K562 (cell line): ENCODE results near the gene CHCHD10. TPM values are rescaled to one million over a fixed set of nuclear protein-coding genes. Genes with fewer than 3 reads are reported as not detected.

ENCODE experiments used
- ARHGAP35 ChIP-seq: fragments of 450-650 bp; IDR thresholded peaks from 2 replicates; pipeline ENCODE4 v1.6.1; 2018; ENCODE audit not compliant: partially characterized antibody
- FOXK1 ChIP-seq: sonication (generic); formaldehyde crosslinking; IDR thresholded peaks from 2 replicates; pipeline ENCODE4 v1.8.0; 2022; ENCODE audit warnings: missing genetic modification reagents, mild to moderate bottlenecking, borderline replicate concordance
- KLF10 ChIP-seq: fragments of 250-450 bp; sonication (Bioruptor Pico); IDR thresholded peaks from 2 replicates; pipeline ENCODE4 v1.6.1; 2021; ENCODE audit warnings: matching md5 sums
- NRF1 ChIP-seq, 2 experiments: fragments of 450-650 bp; IDR thresholded peaks in 1 of 2; conservative IDR thresholded peaks in 1 of 2; 2 replicates each; pipeline ENCODE4 v1.6.1; 2014; ENCODE audit warnings: mild to moderate bottlenecking in 2 of 2
- polyA plus RNA-seq, 8 experiments: library from polyadenylated mRNA; depleted of rRNA in 4 of 8; stranded (reverse) in 5 of 8; unstranded in 3 of 8; fragments of >200 nt; fragmentation: Nextera tagmentation in 2 of 8; fragmentation: Illumina TruSeq in 1 of 8; extraction: Ambion mirVana in 2 of 8; extraction: Trizol in 1 of 8; gene quantifications; 2 replicates each; pipeline versions ENCODE4 v1.2.1 to v1.2.3, GENCODE V29; 2011 to 2014; ENCODE audit warnings: inconsistent platforms in 1 of 8, missing spikeins in 1 of 8
- total RNA-seq, 7 experiments: library from RNA; depleted of rRNA in 6 of 7; stranded (reverse); fragments of >200 nt in 6 of 7; fragmentation: Illumina TruSeq in 2 of 7; extraction: Trizol in 2 of 7; gene quantifications; 2 replicates each; pipeline versions ENCODE4 v1.2.1 to v1.2.3, GENCODE V29; 2011 to 2021; ENCODE audit warnings: low replicate concordance in 1 of 7
- TF ChIP-seq, protein P1 (sequence below): fragments of 250-450 bp; sonication (Bioruptor Pico); IDR thresholded peaks from 2 replicates; pipeline ENCODE4 v1.4.0; 2020; ENCODE audit warnings: mild to moderate bottlenecking, moderate library complexity
- TF ChIP-seq, protein P2 (sequence below), 2 experiments: IDR thresholded peaks; 2 replicates each; pipeline ENCODE4 v1.6.1; 2012; ENCODE audit warnings: improper control_type of control experiment in 2 of 2, low read depth in 2 of 2, low read length in 2 of 2, borderline replicate concordance in 1 of 2

CHCHD10 gene
- total and polyA plus RNA-seq, 9 of the 15 experiments (the other 6 are each of a cell fraction or from before 2014, with no cell fraction given): 15.2 to 292 (median 102) TPM

DNA sequence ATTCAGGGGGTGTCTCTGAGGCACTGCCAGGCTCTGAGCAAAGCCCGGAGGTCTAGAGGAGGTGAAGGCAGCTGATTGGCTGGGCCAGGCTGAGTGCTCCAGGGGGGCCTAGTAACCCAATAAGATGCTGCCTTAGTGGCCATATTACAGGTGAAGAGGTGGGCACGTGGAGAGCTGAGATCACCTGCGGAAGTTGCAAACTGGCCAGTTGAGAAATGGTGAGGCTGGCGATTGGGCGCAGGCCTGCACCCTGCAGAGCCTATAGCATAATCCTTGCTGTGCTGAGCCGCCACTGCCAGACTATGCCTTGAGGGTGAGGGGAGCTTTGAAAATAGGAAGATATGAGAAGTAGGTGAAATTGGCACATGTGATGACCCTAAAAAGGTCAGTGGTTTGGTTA is 49.4 kb upstream of the CHCHD10 start (continued):
- TF ChIP-seq, protein P1, sequence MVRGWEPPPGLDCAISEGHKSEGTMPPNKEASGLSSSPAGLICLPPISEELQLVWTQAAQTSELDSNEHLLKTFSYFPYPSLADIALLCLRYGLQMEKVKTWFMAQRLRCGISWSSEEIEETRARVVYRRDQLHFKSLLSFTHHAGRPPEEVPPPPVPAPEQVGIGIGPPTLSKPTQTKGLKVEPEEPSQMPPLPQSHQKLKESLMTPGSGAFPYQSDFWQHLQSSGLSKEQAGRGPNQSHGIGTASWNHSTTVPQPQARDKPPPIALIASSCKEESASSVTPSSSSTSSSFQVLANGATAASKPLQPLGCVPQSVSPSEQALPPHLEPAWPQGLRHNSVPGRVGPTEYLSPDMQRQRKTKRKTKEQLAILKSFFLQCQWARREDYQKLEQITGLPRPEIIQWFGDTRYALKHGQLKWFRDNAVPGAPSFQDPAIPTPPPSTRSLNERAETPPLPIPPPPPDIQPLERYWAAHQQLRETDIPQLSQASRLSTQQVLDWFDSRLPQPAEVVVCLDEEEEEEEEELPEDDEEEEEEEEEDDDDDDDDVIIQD (CRISPR knock-in tag): no peak
- TF ChIP-seq FOXK1 (no peak), ARHGAP35 (no peak), KLF10 (CRISPR knock-in tag) (no peak), NRF1 (conservative IDR thresholded peaks at IDR 0.05 in 1 of 2, IDR thresholded peaks at IDR 0.05 in 1 of 2) (no peak)
- TF ChIP-seq, protein P2, sequence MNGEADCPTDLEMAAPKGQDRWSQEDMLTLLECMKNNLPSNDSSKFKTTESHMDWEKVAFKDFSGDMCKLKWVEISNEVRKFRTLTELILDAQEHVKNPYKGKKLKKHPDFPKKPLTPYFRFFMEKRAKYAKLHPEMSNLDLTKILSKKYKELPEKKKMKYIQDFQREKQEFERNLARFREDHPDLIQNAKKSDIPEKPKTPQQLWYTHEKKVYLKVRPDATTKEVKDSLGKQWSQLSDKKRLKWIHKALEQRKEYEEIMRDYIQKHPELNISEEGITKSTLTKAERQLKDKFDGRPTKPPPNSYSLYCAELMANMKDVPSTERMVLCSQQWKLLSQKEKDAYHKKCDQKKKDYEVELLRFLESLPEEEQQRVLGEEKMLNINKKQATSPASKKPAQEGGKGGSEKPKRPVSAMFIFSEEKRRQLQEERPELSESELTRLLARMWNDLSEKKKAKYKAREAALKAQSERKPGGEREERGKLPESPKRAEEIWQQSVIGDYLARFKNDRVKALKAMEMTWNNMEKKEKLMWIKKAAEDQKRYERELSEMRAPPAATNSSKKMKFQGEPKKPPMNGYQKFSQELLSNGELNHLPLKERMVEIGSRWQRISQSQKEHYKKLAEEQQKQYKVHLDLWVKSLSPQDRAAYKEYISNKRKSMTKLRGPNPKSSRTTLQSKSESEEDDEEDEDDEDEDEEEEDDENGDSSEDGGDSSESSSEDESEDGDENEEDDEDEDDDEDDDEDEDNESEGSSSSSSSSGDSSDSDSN (IDR thresholded peaks at IDR 0.05; ENCODE audit: borderline replicate concordance in 1 of 2, low read depth in 2 of 2, low read length in 2 of 2): no peak
- TF ChIP-seq, all 486 proteins: peak for 0
